Endothelial cell of umbilical vein (primary cell): ENCODE data around the gene PRKCQ. TPM values are rescaled to one million over a fixed set of nuclear protein-coding genes. Genes with fewer than 3 reads are reported as not detected.

Experiments used
- BruUV-seq: library from RNA; stranded (reverse); fragments of 400-500 nt; replicated peaks from 2 replicates; lab custom pipeline; 2021; lab: Mats Ljungman, UMichigan
- CTCF ChIA-PET: fragments of 300-600, 350-600 bp; sonication (Branson Sonifier 250); formaldehyde crosslinking; loops from one replicate; lab custom pipeline; 2021; ENCODE audit warnings: antibody characterized with exemption, inconsistent platforms; lab: Charles Lee
- POLR2A ChIA-PET: fragments of 300-600, 350-600 bp; sonication (Branson Sonifier 250); formaldehyde crosslinking; loops from one replicate; lab custom pipeline; 2021; ENCODE audit warnings: antibody characterized with exemption, inconsistent platforms; lab: Charles Lee
- DNase-seq: peaks from one replicate; pipeline ENCODE4 v3.0.0-alpha.2; 2011; ENCODE audit warnings: low read depth, low spot score
- FAIRE-seq: peaks from 2 replicates; lab custom pipeline; 2011; peaks lifted over from hg19 to GRCh38; lab: Jason Lieb, UNC
- H2AFZ ChIP-seq: 2 replicates; pipeline ENCODE4 v1.6.0; 2012; ENCODE audit warnings: low read depth, low read length, control low read depth, inconsistent platforms
- H3K27ac ChIP-seq: 2 replicates; pipeline ENCODE4 v1.5.1; 2011; ENCODE audit warnings: low read depth, mild to moderate bottlenecking, control low read depth, low read length, moderate library complexity; ENCODE audit not compliant: insufficient read depth
- H3K27me3 ChIP-seq, 2 experiments: 2 replicates each; pipeline versions ENCODE4 v1.6.0 to v1.6.1; 2011; ENCODE audit warnings: low read length in 2 of 2, mixed read lengths in 1 of 2; ENCODE audit not compliant: control insufficient read depth in 2 of 2, insufficient read depth in 2 of 2
- H3K36me3 ChIP-seq, 2 experiments: 2 replicates in 1 of 2; 3 replicates in 1 of 2; pipeline ENCODE4 v1.5.1; 2011; ENCODE audit warnings: low read length in 2 of 2, mild to moderate bottlenecking in 1 of 2, moderate library complexity in 1 of 2; ENCODE audit not compliant: control insufficient read depth in 2 of 2, insufficient read depth in 2 of 2; ENCODE audit errors: extremely low read depth in 1 of 2
- H3K4me1 ChIP-seq: 3 replicates; pipeline ENCODE4 v1.5.1; 2011; ENCODE audit warnings: mild to moderate bottlenecking, low read length; ENCODE audit not compliant: control insufficient read depth, insufficient read depth; ENCODE audit errors: extremely low read depth
- H3K4me2 ChIP-seq: 2 replicates; pipeline ENCODE4 v1.6.1; 2011; ENCODE audit warnings: low read length, control low read depth, mixed read lengths; ENCODE audit not compliant: insufficient read depth
- H3K4me3 ChIP-seq, 3 experiments: fragments of 200-600 bp in 1 of 3; sonication (generic), shearing (Covaris generic) in 1 of 3; replicated peaks in 1 of 3; 2 replicates each; pipeline ENCODE4 v1.5.1; 2011 to 2016; ENCODE audit warnings: control low read depth in 3 of 3, low read length in 3 of 3, mild to moderate bottlenecking in 2 of 3, inconsistent platforms in 1 of 3, low read depth in 1 of 3, moderate library complexity in 1 of 3; ENCODE audit not compliant: insufficient read depth in 1 of 3
- H3K79me2 ChIP-seq: 2 replicates; pipeline ENCODE4 v1.6.0; 2012; ENCODE audit warnings: low read length, inconsistent platforms; ENCODE audit not compliant: control insufficient read depth, insufficient read depth
- H3K9ac ChIP-seq: replicated peaks from 2 replicates; pipeline ENCODE3; 2011; ENCODE audit warnings: low read length, control low read depth; ENCODE audit not compliant: insufficient read depth; ENCODE audit errors: extremely low read depth
- H3K9me1 ChIP-seq: replicated peaks from 3 replicates; pipeline ENCODE4 v1.6.0; 2011; ENCODE audit warnings: mild to moderate bottlenecking, low read length; ENCODE audit not compliant: control insufficient read depth, insufficient read depth; ENCODE audit errors: extremely low read depth
- H3K9me3 ChIP-seq: replicated peaks from 2 replicates; pipeline ENCODE4 v1.5.1; 2012; ENCODE audit warnings: low read length, inconsistent platforms; ENCODE audit not compliant: control insufficient read depth, insufficient read depth
- H4K20me1 ChIP-seq: replicated peaks from 2 replicates; pipeline ENCODE3; 2011; ENCODE audit warnings: mild to moderate bottlenecking, low read length; ENCODE audit not compliant: control insufficient read depth, insufficient read depth; ENCODE audit errors: extremely low read depth
- EZH2 ChIP-seq: IDR thresholded peaks from 2 replicates; pipeline ENCODE4 v1.6.1; 2012; ENCODE audit warnings: borderline replicate concordance, low read depth, mild to moderate bottlenecking, moderate library complexity, low read length, inconsistent platforms; ENCODE audit not compliant: severe bottlenecking
- FOS ChIP-seq: IDR thresholded peaks from 2 replicates; pipeline ENCODE4 v1.6.1; 2011; ENCODE audit warnings: mild to moderate bottlenecking, low read length, moderate library complexity, borderline replicate concordance; ENCODE audit not compliant: insufficient read depth
- GATA2 ChIP-seq: IDR thresholded peaks from 2 replicates; pipeline ENCODE4 v1.7.0; 2011; ENCODE audit warnings: low read depth, mild to moderate bottlenecking, moderate library complexity, mixed read lengths, low read length; ENCODE audit not compliant: insufficient read length, insufficient read depth
- JUN ChIP-seq: IDR thresholded peaks from 2 replicates; pipeline ENCODE4 v1.6.1; 2011; ENCODE audit warnings: borderline replicate concordance, low read depth; ENCODE audit not compliant: insufficient read length, insufficient read depth
- MYC ChIP-seq: IDR thresholded peaks from one replicate; pipeline ENCODE4 v1.6.1; 2011; ENCODE audit warnings: mild to moderate bottlenecking, low read depth, low read length
- POLR2A ChIP-seq: IDR thresholded peaks from 2 replicates; pipeline ENCODE4 v1.6.1; 2012; ENCODE audit warnings: low read depth, mild to moderate bottlenecking, control low read depth, low read length
- POLR2AphosphoS5 ChIP-seq: IDR thresholded peaks from 2 replicates; pipeline ENCODE4 v1.6.1; 2012; ENCODE audit warnings: low read depth, mild to moderate bottlenecking, control low read depth, low read length, moderate library complexity; ENCODE audit not compliant: insufficient read depth
- dilution Hi-C: fragments of 300-500 bp; cut with MboI; formaldehyde crosslinking; loops from one replicate; pipeline ENCODE4 v1.15.0; 2019; ENCODE audit warnings: low sequenced_read_pairs; ENCODE audit not compliant: extremely low pct_ligation_motif_present
- intact Hi-C: fragments of 100-400 bp; cut with micrococcal nuclease; formaldehyde crosslinking; loops from one replicate; pipeline ENCODE4 v1.10.0; 2022
- polyA plus RNA-seq, 4 experiments: library from polyadenylated mRNA; depleted of rRNA in 3 of 4; stranded (reverse) in 3 of 4; unstranded in 1 of 4; fragments of >200 nt; gene quantifications; 2 replicates each; pipeline versions ENCODE4 v1.2.1 to v1.2.3, GENCODE V29; 2011 to 2012; ENCODE audit warnings: missing spikeins in 1 of 4
- total RNA-seq: library from RNA; stranded (reverse); gene quantifications from 2 replicates; pipeline ENCODE4 v1.2.3, GENCODE V29; 2021
- TF ChIP-seq, protein P1 (sequence below), 2 donors: IDR thresholded peaks; 1 replicate in 1 of 2; 2 replicates in 1 of 2; pipeline ENCODE4 v1.5.1; 2011; ENCODE audit warnings: low read length in 2 of 2, mild to moderate bottlenecking in 2 of 2, moderate library complexity in 2 of 2, control low read depth in 1 of 2, inconsistent platforms in 1 of 2, low read depth in 1 of 2; ENCODE audit not compliant: insufficient read depth in 1 of 2; ENCODE audit errors: extremely low read depth in 1 of 2
- TF ChIP-seq, protein P2 (sequence below): IDR thresholded peaks from 2 replicates; pipeline ENCODE4 v1.6.1; 2011; ENCODE audit not compliant: insufficient read depth, insufficient read length

PRKCQ gene
- total and polyA plus RNA-seq, 2 donors (not counting 3 experiments of a cell fraction or from before 2014, with no cell fraction given) = 0.32 to 0.55 TPM

GRCh38 chr10:6586501-6586900, 6.4 kb upstream of the PRKCQ start:
- FAIRE-seq = no peak
- Histone ChIP-seq H4K20me1 (no peaks in the 10 kb centered on the region), H3K9ac (no peak overlapping the region), H3K79me2 (no peaks in the 10 kb centered on the region), H3K4me1 (no peaks in the 10 kb centered on the region), H3K27ac (no peak overlapping the region), H3K4me2 (no peak overlapping the region), H3K36me3 (no peaks in the 10 kb centered on the region), H3K27me3 (no peaks in the 10 kb centered on the region), H2AFZ (no peak overlapping the region), H3K9me1 (no peaks in the 10 kb centered on the region), H3K4me3 (no peak overlapping the region), H3K9me3 (no peaks in the 10 kb centered on the region)
- BruUV-seq = no TSS peak
- intact Hi-C loops (no loop called here), dilution Hi-C loops (no loop called here)
- CTCF ChIA-PET = no interaction called here
- POLR2A ChIA-PET = no interaction called here
- no peak for DNase-seq
- no peak for TF ChIP-seq POLR2AphosphoS5
- no peak for TF ChIP-seq FOS
- TF ChIP-seq GATA2 = no peak
- no peak for TF ChIP-seq MYC
- TF ChIP-seq, protein P1, sequence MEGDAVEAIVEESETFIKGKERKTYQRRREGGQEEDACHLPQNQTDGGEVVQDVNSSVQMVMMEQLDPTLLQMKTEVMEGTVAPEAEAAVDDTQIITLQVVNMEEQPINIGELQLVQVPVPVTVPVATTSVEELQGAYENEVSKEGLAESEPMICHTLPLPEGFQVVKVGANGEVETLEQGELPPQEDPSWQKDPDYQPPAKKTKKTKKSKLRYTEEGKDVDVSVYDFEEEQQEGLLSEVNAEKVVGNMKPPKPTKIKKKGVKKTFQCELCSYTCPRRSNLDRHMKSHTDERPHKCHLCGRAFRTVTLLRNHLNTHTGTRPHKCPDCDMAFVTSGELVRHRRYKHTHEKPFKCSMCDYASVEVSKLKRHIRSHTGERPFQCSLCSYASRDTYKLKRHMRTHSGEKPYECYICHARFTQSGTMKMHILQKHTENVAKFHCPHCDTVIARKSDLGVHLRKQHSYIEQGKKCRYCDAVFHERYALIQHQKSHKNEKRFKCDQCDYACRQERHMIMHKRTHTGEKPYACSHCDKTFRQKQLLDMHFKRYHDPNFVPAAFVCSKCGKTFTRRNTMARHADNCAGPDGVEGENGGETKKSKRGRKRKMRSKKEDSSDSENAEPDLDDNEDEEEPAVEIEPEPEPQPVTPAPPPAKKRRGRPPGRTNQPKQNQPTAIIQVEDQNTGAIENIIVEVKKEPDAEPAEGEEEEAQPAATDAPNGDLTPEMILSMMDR (IDR thresholded peaks at IDR 0.05; ENCODE audit: extremely low read depth in 1 of 2, insufficient read depth in 1 of 2, low read depth in 1 of 2, low read length in 2 of 2) = no peak

DNA sequence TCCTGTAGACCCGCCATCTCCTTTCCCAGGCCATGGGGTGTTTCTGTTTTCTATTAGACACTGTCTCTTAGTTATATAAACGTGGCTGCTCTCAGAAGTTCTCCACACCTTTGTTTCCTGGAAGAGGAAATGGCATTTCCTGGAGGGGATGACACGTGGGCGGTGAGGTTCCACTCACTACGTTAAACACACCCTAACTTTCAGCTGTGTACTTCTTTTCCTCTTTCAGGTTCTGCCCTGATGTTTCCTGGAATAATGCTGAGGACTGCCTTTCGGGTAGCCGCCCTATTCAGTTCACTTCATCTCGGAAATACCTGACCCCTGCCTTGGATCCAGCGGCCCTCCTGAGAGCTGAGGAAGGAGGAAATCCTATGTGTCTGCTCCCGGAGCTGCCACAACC, 3.4 kb upstream of the PRKCQ start:
- POLR2A ChIA-PET = no interaction called here
- Histone ChIP-seq H3K27ac (no peak overlapping the region), H4K20me1 (no peaks in the 10 kb centered on the region), H3K9me3 (no peaks in the 10 kb centered on the region), H3K9ac (no peak overlapping the region), H3K4me2 (no peak overlapping the region), H3K4me1 (peaks cover 10% of the 10 kb centered on the region), H3K79me2 (no peaks in the 10 kb centered on the region), H3K36me3 (no peaks in the 10 kb centered on the region), H3K9me1 (no peaks in the 10 kb centered on the region), H3K4me3 (no peak overlapping the region), H3K27me3 (peaks cover 7 to 11% of the 10 kb centered on the region in 2 experiments), H2AFZ (no peak overlapping the region)
- no TSS peak for BruUV-seq
- intact Hi-C loops (loop anchor here (5.0 kb wide), 1 partner anchor 824 kb away; no protein-coding TSS in a partner anchor), dilution Hi-C loops (no loop called here)
- DNase-seq = no peak
- CTCF ChIA-PET = interaction anchor here (1.2 kb wide), 1 partner anchor 84 kb away, joined by 3 read pairs; no protein-coding TSS in a partner anchor
- no peak for FAIRE-seq
- TF ChIP-seq, protein P2, sequence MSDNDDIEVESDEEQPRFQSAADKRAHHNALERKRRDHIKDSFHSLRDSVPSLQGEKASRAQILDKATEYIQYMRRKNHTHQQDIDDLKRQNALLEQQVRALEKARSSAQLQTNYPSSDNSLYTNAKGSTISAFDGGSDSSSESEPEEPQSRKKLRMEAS = no peak
- TF ChIP-seq EZH2 (no peak), FOS (no peak), MYC (no peak), POLR2A (no peak), JUN (no peak), GATA2 (no peak), POLR2AphosphoS5 (no peak)
- TF ChIP-seq, protein P1 (IDR thresholded peaks at IDR 0.05; ENCODE audit: extremely low read depth in 1 of 2, insufficient read depth in 1 of 2, low read depth in 1 of 2, low read length in 2 of 2) = no peak
